HG02870 (cell line): ENCODE results near the gene NRXN3.

Source experiments
- ATAC-seq: cut with Tn5 transposase; IDR thresholded peaks from one replicate; pipeline ENCODE4 v1.9.1; 2021; ENCODE audit warnings: mild to moderate bottlenecking, moderate library complexity; ENCODE audit not compliant: unreplicated experiment

NRXN3 gene

GRCh38 chr14:79820866-79821535 is 1650.8 kb downstream of the NRXN3 start:
- no peak for ATAC-seq

DNA sequence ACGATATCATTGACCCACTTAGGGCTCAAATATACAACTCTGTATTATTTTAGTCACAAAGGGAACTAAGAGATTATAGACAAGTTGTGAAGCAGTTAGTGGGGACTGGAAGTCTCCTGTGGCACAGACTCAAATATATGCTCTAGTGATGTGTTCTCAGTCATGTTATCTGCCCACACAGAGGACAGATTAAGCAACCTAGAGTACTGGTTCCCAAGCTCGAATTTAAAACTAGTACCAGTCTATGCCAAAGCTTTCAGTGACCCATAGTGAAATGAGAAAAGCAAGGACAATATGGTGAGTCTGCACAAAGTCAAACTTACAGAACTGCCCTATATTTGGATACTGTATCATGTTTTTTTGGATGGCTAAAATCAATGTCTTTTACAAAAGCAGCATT is 1651.9 kb downstream of the NRXN3 start:
- ATAC-seq: no peak

DNA sequence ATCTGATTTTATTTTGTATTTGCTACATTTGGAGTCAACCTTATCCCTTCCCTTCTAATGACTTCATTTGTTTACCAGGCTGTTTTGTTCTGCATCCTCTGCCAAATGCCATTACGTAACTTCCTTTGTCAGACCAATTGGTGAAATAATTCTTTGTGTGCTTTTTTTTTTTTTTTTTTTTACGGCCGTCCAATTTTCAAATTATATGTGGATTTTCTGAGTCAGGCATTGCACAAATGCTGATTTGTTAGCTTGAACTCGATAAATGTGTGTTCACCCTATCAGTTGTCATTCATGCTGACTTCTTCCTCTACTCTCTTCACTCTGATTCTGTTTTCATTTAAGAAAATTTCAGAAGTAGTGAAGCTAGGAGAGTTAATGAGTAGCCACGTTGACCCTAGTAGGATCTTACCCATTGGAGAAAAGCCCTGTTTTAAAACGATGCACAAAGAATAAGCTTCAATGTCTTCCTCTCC is 1654.9 kb downstream of the NRXN3 start:
- ATAC-seq: no peak

DNA sequence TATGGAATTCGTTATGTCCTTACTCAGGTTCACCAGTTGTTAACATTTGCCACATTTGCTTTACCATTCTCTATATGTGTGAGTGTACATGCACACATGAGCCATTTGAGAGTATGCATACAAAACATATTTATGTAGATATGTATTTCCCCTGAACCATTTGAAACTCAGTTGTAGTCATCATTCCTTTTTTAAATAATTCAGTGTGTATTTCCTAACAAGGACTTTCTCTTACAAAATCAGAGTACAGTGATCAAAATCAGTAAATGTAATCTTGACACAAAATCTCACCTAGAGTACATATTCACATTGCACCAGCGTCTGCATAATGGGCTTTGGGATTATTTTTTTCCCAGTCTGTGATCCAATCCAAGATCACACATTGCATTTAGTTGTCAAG is 1656.2 kb downstream of the NRXN3 start:
- no peak for ATAC-seq

GRCh38 chr14:79829405-79830166 is 1659.4 kb downstream of the NRXN3 start:
- ATAC-seq: no peak

- ATAC-seq: no peak
Observed at GRCh38 chr14:79831195-79831892, 1661.2 kb downstream of the NRXN3 start.

DNA sequence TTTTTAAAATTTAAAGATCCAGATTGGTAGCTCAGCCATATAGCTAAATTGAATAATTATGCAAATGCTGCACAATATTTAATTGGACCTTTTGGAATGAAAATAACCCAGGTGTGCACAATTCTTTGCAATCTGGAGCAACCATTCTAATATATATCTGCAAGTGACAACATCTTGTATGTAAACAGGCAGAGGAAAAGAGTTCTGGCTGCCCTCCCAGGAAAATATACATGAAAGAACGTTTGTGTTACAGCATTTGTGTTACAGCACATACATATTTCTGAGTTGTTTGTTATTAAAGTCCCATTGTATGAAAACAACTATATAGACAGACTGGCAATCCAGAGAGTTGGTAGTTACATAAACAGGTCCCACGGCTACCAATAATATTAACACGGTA is 1663.6 kb downstream of the NRXN3 start:
- ATAC-seq: no peak

DNA sequence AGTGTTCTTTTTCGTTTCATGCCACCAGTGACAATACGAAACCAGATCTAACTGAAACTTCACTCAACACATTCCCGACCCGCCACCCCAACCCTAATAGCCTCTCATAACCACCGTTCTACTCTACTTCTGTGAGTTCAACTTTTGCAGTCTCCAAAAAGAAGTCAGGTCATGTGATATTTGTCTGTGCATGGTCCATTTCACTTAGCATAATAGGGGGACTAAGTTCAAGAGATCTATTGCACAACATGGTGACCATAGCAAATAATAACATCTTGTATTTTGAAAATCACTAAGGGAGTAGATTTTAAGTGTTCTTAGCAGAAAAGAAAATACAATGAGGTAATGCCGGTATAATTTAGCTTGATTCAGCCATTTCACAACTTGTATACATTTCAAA is 1664.7 kb downstream of the NRXN3 start:
- ATAC-seq: no peak

DNA sequence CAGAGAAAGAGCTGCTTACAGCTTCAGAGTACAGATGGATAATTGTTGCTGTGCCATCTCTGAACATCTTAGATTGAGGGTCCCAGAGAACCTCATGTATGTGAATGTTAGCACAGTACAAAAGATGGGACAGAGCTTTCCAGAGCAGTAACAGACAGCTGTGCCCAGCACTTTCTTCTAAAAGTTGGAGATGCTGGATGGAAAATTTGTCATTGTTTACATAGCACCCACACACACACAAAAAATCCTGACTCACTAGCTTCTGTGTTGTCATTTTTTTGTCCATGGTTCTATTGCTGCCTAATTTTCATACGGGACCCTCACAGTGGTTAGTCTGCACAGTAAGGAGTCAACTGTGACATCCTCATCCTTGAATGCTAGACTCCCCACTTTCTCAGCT is 1666.4 kb downstream of the NRXN3 start:
- no peak for ATAC-seq

DNA sequence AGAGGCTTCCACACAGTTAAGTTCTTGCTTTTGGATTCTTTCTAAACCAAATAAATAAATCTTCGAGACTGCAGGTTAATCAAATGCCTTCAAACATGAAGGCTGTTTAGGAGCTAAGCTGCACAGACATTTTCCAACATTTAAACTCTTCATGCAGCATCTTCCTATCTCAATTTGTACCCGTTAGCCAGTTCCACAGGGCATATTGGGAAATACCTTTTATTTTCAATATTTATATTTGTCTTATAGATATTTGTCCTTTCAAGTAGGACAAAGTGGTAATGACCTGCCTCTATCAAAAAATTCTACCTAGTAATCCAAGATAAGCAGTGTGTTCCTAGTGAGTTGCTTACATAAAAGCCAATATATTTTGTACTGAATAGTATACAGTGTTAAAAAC is 1667.5 kb downstream of the NRXN3 start:
- ATAC-seq: no peak

GRCh38 chr14:79840103-79840502 is 1669.9 kb downstream of the NRXN3 start:
- no peak for ATAC-seq

DNA sequence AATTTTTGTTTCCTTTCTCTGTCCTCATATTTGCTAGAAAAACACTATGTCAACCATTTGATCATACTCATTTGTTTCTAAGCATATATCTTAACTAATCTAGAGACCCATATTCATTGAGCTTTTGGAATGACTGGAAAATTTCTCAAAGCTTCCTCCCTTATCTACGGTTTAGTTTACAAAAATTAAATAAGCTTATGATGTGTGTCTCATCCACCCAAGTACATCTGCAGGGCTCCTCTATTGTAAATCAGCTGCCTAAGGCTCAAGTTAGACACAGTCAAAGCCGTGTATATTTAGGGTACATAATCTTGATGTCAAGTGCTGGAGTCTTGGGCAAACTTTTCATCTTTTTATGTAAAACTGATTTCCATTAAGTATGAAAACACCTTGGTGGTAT is 1670.7 kb downstream of the NRXN3 start:
- ATAC-seq: no peak

- ATAC-seq: no peak
Observed at GRCh38 chr14:79841433-79841832, 1671.3 kb downstream of the NRXN3 start.

DNA sequence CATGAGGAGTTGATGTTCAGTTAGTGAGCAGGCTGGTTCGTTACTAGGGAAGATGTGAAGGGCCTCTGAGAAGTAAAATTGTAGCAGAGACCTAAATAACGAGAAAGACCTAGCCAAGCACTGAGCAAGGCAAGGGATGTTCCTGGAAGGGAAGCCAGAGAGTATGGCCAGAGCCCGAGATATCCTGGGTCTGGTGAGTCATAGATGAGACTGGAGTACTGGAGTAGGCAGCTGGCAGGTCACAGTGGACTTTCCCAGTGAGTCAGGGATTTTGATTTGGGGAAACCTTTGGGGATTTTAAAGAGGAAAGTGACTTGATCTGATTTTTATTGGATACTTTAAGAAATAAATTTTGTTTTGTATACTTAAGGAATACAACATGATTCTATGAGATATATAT is 1672.1 kb downstream of the NRXN3 start:
- no peak for ATAC-seq

DNA sequence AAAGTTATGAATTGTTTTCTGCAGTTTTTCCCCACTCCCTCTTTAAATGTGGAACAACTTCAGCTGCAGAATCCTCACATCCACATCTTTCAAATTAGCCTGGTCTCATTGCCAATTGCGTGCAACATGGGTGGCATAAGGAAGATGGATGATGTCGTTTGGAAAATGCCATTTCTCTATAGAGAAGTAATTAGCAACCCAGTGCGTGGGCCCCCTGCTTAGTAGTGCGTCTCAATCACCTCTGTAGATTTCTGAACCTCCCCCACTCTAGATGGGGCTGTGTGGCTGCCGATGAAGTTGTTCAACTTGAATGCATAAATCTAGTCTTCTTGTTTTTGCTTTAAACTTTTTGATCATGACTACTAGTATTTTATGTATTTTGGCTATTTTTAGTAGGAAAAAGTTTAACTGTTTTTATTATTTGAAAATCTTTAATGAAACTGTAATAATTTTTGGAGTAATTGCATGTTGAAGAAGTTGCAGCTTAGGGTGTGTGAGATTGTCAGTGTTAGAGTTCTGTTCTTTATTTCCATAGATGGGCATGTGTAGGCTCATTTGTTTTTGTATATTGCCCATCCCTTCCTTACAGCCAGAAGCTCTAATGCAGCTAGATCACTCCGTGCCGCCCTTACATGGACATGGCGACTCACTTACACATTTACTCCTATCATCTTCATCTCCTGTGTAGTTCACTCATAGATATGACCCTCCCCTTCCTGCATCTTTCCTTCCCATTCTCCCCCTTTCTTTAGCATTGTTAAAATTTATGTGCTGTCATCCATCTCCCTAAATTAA is 1683.0 kb downstream of the NRXN3 start:
- ATAC-seq: no peak

- no peak for ATAC-seq
Observed at GRCh38 chr14:79855789-79856188, 1685.6 kb downstream of the NRXN3 start.

GRCh38 chr14:79856381-79856780 is 1686.2 kb downstream of the NRXN3 start:
- ATAC-seq: no peak

GRCh38 chr14:79861111-79861510 is 1690.9 kb downstream of the NRXN3 start:
- ATAC-seq: no peak

DNA sequence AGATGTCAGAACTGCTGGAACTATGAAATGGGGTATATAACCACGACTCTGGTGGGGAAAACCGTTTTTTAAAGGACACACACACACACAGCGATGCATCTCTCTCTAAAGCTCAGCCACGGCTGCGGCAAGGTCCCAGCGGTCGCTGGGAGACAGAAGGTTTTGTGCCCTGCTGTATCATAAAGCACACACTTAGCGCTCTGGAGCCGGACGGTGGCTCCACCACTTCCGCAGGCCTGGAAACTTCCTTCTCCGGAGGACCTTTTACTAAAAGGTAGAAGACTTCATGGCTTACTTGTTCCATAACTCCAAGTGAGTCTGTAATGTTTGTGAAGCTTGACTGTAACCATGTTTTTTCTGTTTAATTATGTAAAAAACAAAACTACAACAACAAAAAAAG is 1691.9 kb downstream of the NRXN3 start:
- no peak for ATAC-seq

DNA sequence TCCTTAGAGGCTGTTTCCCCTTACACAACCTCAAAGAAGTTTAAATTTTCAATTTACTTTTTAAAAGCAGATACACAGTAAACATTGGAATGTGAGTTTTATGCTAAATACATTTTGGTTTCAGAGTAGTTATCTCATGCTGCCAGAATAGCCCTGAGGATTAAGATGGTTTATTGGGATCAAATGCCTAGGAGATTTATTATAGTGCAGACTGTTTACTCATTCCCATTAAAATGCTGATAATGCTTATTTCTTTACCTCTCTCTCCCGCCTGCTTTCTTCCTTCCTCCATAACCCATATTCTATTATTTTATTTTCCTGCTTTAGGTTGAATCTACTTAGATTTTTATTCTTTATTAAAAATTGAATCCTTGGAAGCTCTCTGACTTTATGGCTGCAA is 1701.0 kb downstream of the NRXN3 start:
- ATAC-seq: no peak

DNA sequence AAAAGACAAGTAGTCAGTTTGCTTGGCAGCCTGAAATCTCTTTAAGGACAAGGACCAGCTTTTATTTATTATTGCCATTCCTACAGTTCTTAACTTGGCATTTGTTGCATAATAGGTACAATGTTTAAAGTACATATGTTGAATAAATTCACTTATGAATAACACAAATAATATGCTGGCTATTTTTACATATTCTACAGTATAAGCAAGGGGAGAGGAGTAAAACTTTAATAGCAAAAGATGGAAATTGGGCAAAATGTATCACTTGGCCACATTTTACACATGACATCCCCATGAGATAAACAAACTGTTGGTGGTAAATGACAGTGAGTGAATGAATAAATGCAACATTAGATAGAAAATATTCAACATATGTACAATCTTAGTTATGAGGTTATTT is 1708.1 kb downstream of the NRXN3 start:
- ATAC-seq: no peak
